Loucy (cell line): ENCODE results near the gene RUNX2.
A peak's percentile ranks its signal among the peaks of the same experiment; 100 is the strongest.

Experiments used
- H2AFZ ChIP-seq: fragments of 200-600 bp; sonication (generic); 2 replicates; pipeline ENCODE4 v1.6.0; 2016; ENCODE audit warnings: antibody characterized with exemption, mild to moderate bottlenecking, low read length, moderate library complexity
- H3F3A ChIP-seq: fragments of 200-600 bp; 2 replicates; pipeline ENCODE4 v1.6.0; 2016; ENCODE audit warnings: antibody characterized with exemption, low read depth, mild to moderate bottlenecking
- H3K27me3 ChIP-seq: fragments of 200-600 bp; sonication (generic); 2 replicates; pipeline ENCODE4 v1.6.1; 2014; ENCODE audit warnings: low read length, mild to moderate bottlenecking; ENCODE audit not compliant: insufficient read depth, poor library complexity, severe bottlenecking
- H3K36me3 ChIP-seq: fragments of 200-600 bp; sonication (generic); 2 replicates; pipeline ENCODE4 v1.6.1; 2016; ENCODE audit warnings: low read length; ENCODE audit not compliant: insufficient read depth
- H3K4me1 ChIP-seq: fragments of 200-600 bp; sonication (generic); 2 replicates; pipeline ENCODE4 v1.5.1; 2014; ENCODE audit warnings: low read length, mild to moderate bottlenecking; ENCODE audit not compliant: insufficient read depth, poor library complexity, severe bottlenecking
- H3K4me2 ChIP-seq: fragments of 200-600 bp; sonication (generic); 2 replicates; pipeline ENCODE4 v1.6.0; 2014; ENCODE audit warnings: antibody characterized with exemption, low read length, low read depth, mild to moderate bottlenecking; ENCODE audit not compliant: poor library complexity, severe bottlenecking
- H3K4me3 ChIP-seq: fragments of 200-600 bp; sonication (generic); 2 replicates; pipeline ENCODE4 v1.5.1; 2014; ENCODE audit warnings: low read length, mild to moderate bottlenecking, mixed read lengths; ENCODE audit not compliant: poor library complexity, severe bottlenecking
- H3K79me2 ChIP-seq: fragments of 200-600 bp; sonication (generic); 2 replicates; pipeline ENCODE4 v1.6.1; 2014; ENCODE audit warnings: low read length; ENCODE audit not compliant: insufficient read depth
- H3K9ac ChIP-seq: fragments of 200-600 bp; sonication (generic); 2 replicates; pipeline ENCODE4 v1.6.0; 2014; ENCODE audit warnings: mild to moderate bottlenecking, low read depth, low read length, moderate library complexity; ENCODE audit not compliant: poor library complexity, severe bottlenecking
- H3K9me2 ChIP-seq: fragments of 200-600 bp; sonication (generic); replicated peaks from 2 replicates; pipeline ENCODE4 v1.6.1; 2016; ENCODE audit warnings: low read depth, low read length, mixed read lengths
- H3K9me3 ChIP-seq: fragments of 200-600 bp; sonication (generic); 2 replicates; pipeline ENCODE4 v1.6.1; 2014; ENCODE audit warnings: mild to moderate bottlenecking, antibody characterized with exemption, low read length, low read depth; ENCODE audit not compliant: insufficient read depth
- H4K20me1 ChIP-seq: fragments of 200-600 bp; sonication (generic); 2 replicates; pipeline ENCODE4 v1.6.0; 2014; ENCODE audit warnings: antibody characterized with exemption, low read length, mild to moderate bottlenecking; ENCODE audit not compliant: insufficient read depth, poor library complexity, severe bottlenecking
- EZH2phosphoT487 ChIP-seq: fragments of 200-600 bp; IDR thresholded peaks from 2 replicates; pipeline ENCODE4 v1.6.1; 2018; ENCODE audit warnings: antibody characterized with exemption, mild to moderate bottlenecking, moderate library complexity, borderline replicate concordance
- TF ChIP-seq, protein P1 (sequence below): fragments of 200-600 bp; sonication (generic); conservative IDR thresholded peaks from 2 replicates; pipeline ENCODE4 v1.5.1; 2014; ENCODE audit warnings: mild to moderate bottlenecking, antibody characterized with exemption, low read length

The RUNX2 gene

DNA sequence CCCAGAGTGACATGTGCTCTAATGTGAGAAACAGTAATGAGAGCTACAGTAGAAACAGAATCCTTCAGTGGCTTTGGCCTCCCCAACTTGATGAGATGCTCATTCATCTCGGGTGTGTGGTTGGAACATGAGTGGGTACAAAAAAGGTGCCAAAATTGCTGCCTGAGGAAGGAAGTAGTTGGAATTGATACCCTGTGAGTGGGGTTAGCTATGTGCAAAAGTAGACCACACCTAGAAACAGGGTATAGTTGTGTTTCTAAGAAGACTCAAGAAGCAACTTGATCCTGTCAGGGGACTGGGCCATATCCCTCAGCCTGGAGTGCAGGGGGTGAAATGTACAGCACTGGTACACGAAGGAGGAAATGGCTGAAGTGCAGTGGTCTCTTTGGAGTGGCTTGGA, 256.0 kb downstream of the RUNX2 start:
- H3K4me2 ChIP-seq = no peak overlapping the region

DNA sequence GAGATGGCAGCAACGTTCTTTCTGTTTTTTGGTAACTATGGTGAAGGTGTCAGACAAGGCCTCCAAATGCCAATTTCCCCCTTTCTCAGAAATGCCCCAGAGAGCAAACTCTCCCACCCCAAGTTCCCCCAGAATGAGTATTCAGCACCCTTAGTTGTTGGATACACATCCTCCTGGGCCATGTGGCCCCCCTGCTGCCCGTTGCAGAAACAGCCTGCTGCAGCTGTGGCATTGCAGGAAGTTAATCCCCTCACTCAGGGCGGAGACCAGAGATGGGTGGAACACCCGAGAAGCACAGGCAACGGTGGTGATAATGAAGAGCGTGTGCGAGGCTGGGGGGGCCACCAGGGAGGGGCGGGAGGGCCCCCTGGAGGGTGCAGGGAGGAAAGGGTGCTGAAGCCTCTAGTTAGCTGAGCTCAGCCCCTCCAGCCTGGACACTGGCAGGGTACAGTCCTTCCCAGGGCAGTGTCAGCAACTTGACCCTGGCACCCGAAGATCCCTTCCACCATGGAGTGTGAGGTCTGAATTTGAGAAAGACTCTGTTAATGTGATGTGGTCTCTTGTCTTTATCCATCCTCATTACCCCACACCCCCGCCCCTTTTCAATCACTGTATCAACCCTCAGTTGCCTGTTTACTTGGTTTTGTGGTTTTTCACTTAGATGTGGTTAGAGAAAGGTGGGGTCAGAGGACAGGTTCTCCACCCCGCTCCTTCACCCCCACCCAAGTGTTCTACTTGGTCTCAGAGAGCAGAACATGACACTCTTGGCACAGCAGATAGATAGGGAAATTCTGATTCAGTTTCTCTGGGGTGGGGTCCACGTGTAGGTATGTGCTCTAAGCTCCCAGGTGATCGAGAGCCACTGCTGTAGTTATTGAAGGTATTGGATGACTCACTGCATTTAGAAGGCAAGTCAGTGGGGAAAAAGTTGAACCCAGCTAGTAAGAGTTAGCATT, 258.4 kb downstream of the RUNX2 start:
- peaks cover under 1% of the 10 kb centered on the region; the same call in 1 of the 2 replicates for H3K9me3 ChIP-seq
- H4K20me1 ChIP-seq = no peaks in the 10 kb centered on the region
- peak overlapping the region; percentile 39 for H3K4me2 ChIP-seq
- peak overlapping the region; percentile 16 for H3K4me3 ChIP-seq
- no peaks in the 10 kb centered on the region for H3K79me2 ChIP-seq
- H3K4me1 ChIP-seq = peaks cover 27% of the 10 kb centered on the region
- H3K36me3 ChIP-seq = no peaks in the 10 kb centered on the region
- no peaks in the 10 kb centered on the region for H3K9me2 ChIP-seq
- no peaks in the 10 kb centered on the region for H3F3A ChIP-seq
- TF ChIP-seq EZH2phosphoT487 = no peak
- TF ChIP-seq, protein P1, sequence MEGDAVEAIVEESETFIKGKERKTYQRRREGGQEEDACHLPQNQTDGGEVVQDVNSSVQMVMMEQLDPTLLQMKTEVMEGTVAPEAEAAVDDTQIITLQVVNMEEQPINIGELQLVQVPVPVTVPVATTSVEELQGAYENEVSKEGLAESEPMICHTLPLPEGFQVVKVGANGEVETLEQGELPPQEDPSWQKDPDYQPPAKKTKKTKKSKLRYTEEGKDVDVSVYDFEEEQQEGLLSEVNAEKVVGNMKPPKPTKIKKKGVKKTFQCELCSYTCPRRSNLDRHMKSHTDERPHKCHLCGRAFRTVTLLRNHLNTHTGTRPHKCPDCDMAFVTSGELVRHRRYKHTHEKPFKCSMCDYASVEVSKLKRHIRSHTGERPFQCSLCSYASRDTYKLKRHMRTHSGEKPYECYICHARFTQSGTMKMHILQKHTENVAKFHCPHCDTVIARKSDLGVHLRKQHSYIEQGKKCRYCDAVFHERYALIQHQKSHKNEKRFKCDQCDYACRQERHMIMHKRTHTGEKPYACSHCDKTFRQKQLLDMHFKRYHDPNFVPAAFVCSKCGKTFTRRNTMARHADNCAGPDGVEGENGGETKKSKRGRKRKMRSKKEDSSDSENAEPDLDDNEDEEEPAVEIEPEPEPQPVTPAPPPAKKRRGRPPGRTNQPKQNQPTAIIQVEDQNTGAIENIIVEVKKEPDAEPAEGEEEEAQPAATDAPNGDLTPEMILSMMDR = no peak; the same call in 1 of the 2 replicates
- H3K9ac ChIP-seq = no peak overlapping the region
- H3K27me3 ChIP-seq = no peaks in the 10 kb centered on the region
- H2AFZ ChIP-seq = no peak overlapping the region

More for the DNA sequence above, 256.0 kb downstream of the RUNX2 start:
- Histone ChIP-seq H3K36me3 (no peaks in the 10 kb centered on the region), H3K9me2 (no peaks in the 10 kb centered on the region), H3K9me3 (peaks cover 2% of the 10 kb centered on the region; the same call in 1 of the 2 replicates), H3K9ac (no peak overlapping the region), H2AFZ (no peak overlapping the region), H3K4me3 (no peak overlapping the region), H4K20me1 (no peaks in the 10 kb centered on the region), H3K79me2 (no peaks in the 10 kb centered on the region), H3K27me3 (no peaks in the 10 kb centered on the region), H3K4me1 (peaks cover 19% of the 10 kb centered on the region), H3F3A (no peaks in the 10 kb centered on the region)
- TF ChIP-seq, protein P1 = no peak
- no peak for TF ChIP-seq EZH2phosphoT487

DNA sequence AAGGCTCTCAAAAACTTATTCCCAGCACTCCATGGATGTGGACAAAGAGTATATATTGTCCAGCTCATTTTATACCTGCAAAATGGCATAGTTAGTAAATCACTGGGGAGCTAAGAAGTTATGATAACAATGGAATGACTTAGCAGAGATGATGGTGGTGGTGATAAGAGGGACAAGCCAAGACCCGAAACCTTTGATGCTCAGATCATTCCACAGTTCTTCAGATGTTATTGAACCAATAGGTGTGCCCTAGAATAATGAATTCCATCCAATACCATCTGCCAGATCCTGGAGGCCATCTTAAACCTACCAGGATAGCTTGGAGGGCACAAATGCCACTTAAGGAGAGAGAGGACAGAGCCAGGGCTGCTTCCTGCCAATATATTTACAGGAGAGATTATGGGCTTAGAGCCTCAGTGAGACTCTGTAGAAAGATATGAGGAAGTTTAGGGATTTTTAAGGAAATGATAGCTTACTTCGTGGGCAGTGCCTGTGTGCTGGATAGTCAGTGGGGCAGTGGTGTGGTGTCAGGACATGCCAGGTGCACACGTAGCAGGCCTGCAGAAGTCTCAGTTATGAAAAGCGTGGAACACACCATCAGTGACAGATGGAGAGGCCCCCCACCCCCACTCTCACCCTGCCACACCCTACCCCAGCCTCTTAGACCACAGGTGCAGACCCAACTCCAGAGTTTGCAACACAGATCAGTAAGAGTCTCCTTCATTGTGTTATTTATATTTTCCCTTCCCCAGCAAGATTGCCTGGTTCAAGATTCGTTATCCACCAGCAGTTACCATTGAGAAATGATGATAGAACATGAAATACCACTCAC, 259.3 kb downstream of the RUNX2 start:
- TF ChIP-seq EZH2phosphoT487 = no peak
- TF ChIP-seq, protein P1 = no peak

More for the DNA sequence above, 259.3 kb downstream of the RUNX2 start:
- Histone ChIP-seq H3K27me3 (no peaks in the 10 kb centered on the region), H2AFZ (no peak overlapping the region), H3K9me2 (no peaks in the 10 kb centered on the region), H3K4me3 (no peak overlapping the region), H3K9ac (no peak overlapping the region), H3K36me3 (no peaks in the 10 kb centered on the region), H3K9me3 (no peaks in the 10 kb centered on the region), H3K4me2 (peak overlapping the region; percentile 39), H3F3A (no peaks in the 10 kb centered on the region), H3K4me1 (peaks cover 27% of the 10 kb centered on the region), H4K20me1 (no peaks in the 10 kb centered on the region), H3K79me2 (no peaks in the 10 kb centered on the region)
